Calu3 (cell line): ENCODE measurements around the gene LMNB1. TPM values are rescaled to one million over a fixed set of nuclear protein-coding genes. Genes with fewer than 3 reads are reported as not detected.
"Not testable (repeated sequence)": the region's sequence is repeated elsewhere in the genome, so short reads cannot be mapped to it uniquely, and the experiment has no call there.

Experiments used
- BruUV-seq: library from RNA; stranded (reverse); fragments of 400-500 nt; replicated peaks from 2 replicates; lab custom pipeline; 2021; lab: Mats Ljungman, UMichigan
- CTCF ChIA-PET: fragments of 300-600 bp; sonication (Branson Sonifier 250); formaldehyde crosslinking; loops from one replicate; lab custom pipeline; 2022; ENCODE audit warnings: antibody characterized with exemption; lab: Charles Lee
- DNase-seq: peaks from one replicate; pipeline ENCODE4 v3.0.0; 2022
- H3K27ac Mint-ChIP-seq: one replicate; pipeline ENCODE4 v1.8.0; 2022; ENCODE audit warnings: mixed read lengths; ENCODE audit not compliant: unreplicated experiment
- H3K27me3 Mint-ChIP-seq: one replicate; pipeline ENCODE4 v1.8.0; 2022; ENCODE audit warnings: mixed read lengths; ENCODE audit not compliant: unreplicated experiment
- H3K36me3 Mint-ChIP-seq: one replicate; pipeline ENCODE4 v1.8.0; 2022; ENCODE audit warnings: mild to moderate bottlenecking, moderate library complexity, mixed read lengths; ENCODE audit not compliant: insufficient read depth, unreplicated experiment
- H3K4me1 Mint-ChIP-seq: one replicate; pipeline ENCODE4 v1.8.0; 2022; ENCODE audit warnings: mild to moderate bottlenecking, low read depth, mixed read lengths; ENCODE audit not compliant: unreplicated experiment
- H3K4me3 Mint-ChIP-seq: one replicate; pipeline ENCODE4 v1.8.0; 2022; ENCODE audit warnings: mild to moderate bottlenecking, low read depth, moderate library complexity, mixed read lengths; ENCODE audit not compliant: unreplicated experiment
- H3K9me3 Mint-ChIP-seq: one replicate; pipeline ENCODE4 v1.8.0; 2022; ENCODE audit warnings: low read depth, mixed read lengths; ENCODE audit not compliant: unreplicated experiment
- CTCF ChIP-seq: fragments of 200-600 bp; IDR thresholded peaks from one replicate; pipeline ENCODE4 v1.8.0; 2022; ENCODE audit warnings: antibody characterized with exemption; ENCODE audit not compliant: unreplicated experiment
- intact Hi-C: fragments of 100-400 bp; cut with micrococcal nuclease; formaldehyde crosslinking; loops from one replicate; pipeline ENCODE4 v1.10.0; 2022; ENCODE audit not compliant: unreplicated experiment
- total RNA-seq: library from RNA; stranded (reverse); gene quantifications from 2 replicates; pipeline ENCODE4 v1.2.3, GENCODE V29; 2022

Gene LMNB1
- total RNA-seq, 1 experiment from 2014 or later, result 153 TPM

- CTCF ChIA-PET, result no interaction called here
These were observed 75.9 kb downstream of the LMNB1 start for GRCh38 chr5:126852841-126853271.

DNA sequence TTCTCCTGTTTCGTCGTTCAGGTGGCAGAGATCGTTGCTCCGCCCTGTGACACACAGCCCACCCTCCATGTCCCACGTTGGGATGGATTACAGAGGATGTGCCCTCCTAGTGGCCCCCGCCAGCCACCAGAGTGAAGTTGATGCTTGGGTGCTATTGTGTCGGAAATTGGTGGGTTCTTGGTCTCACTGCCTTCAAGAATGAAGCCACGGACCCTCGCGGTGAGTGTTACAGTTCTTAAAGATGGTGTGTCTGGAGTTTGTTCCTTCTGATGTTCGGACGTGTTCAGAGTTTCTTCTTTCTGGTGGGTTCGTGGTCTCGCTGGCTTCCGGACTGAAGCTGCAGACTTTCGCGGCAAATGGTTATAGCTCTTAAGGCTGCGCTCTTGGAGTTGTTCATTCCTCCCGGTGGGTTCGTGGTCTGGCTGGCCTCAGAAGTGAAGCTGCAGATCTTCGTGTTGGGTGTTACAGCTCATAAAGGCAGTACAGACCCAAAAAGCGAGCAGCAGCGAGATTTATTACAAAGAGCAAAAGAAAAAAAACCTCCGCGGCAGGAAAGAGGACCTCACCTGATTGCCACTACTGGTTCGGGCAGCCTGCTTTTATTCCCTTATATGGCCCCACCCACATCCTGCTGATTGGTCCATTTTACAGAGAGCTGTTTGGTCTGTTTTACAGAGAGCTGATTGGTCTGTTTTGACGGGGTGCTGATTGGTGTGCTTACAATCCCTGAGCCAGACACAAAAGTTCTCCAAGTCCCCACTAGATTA lies 76.8 kb downstream of the LMNB1 start:
- H3K27me3 Mint-ChIP-seq, H3K4me3 Mint-ChIP-seq, H3K27ac Mint-ChIP-seq, H3K36me3 Mint-ChIP-seq, DNase-seq, H3K9me3 Mint-ChIP-seq, intact Hi-C loops, H3K4me1 Mint-ChIP-seq, BruUV-seq: not testable (repeated sequence)
- CTCF ChIA-PET, result interaction anchor here (0.6 kb wide), 1 partner anchor 188 kb away, joined by 4 read pairs; no protein-coding TSS in a partner anchor

More at GRCh38 chr5:126852841-126853271, 75.9 kb downstream of the LMNB1 start:
- Mint-ChIP-seq H3K4me3 (no peak overlapping the region), H3K4me1 (no peaks in the 10 kb centered on the region), H3K27me3 (no peaks in the 10 kb centered on the region), H3K27ac (no peak overlapping the region), H3K9me3 (no peaks in the 10 kb centered on the region), H3K36me3 (no peaks in the 10 kb centered on the region)
- TF ChIP-seq CTCF, result no peak
- BruUV-seq, result no TSS peak
- no peak for DNase-seq
- intact Hi-C loops, result no loop called here

- Mint-ChIP-seq H3K36me3 (no peaks in the 10 kb centered on the region), H3K4me3 (no peak overlapping the region), H3K27ac (no peak overlapping the region), H3K9me3 (no peaks in the 10 kb centered on the region), H3K4me1 (no peaks in the 10 kb centered on the region), H3K27me3 (no peaks in the 10 kb centered on the region)
- no peak for DNase-seq
- TF ChIP-seq CTCF, result no peak
- intact Hi-C loops, result no loop called here
- no TSS peak for BruUV-seq
- CTCF ChIA-PET, result interaction anchor here (0.6 kb wide), 1 partner anchor 15 kb away, joined by 4 read pairs; no protein-coding TSS in a partner anchor
These were observed 77.7 kb downstream of the LMNB1 start for GRCh38 chr5:126854526-126855110.

DNA sequence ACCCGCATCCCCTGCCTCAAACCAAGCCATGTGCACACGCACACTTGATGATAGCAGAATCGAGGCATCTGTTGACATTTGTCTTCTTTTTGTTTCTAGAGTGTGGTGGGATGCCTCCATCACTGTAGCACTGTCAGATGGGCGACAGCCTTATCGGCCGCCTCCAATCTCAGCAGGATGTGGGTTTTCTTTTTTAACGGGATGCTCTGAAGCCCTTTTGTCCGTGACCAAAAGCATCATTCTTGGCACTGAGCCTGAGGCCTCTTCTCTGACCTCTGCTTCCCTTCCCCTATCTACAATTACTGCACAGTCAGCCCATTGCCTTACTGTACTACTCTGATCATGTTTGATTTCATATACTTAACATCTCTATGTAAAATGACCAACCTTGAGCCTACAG lies 78.3 kb downstream of the LMNB1 start:
- Mint-ChIP-seq H3K27ac (no peak overlapping the region), H3K27me3 (no peaks in the 10 kb centered on the region), H3K9me3 (no peaks in the 10 kb centered on the region), H3K4me3 (no peak overlapping the region), H3K36me3 (no peaks in the 10 kb centered on the region), H3K4me1 (no peaks in the 10 kb centered on the region)
- CTCF ChIA-PET, result interaction anchor here (0.6 kb wide), 1 partner anchor 16 kb away, joined by 4 read pairs; no protein-coding TSS in a partner anchor
- no TSS peak for BruUV-seq
- TF ChIP-seq CTCF, result no peak
- DNase-seq, result no peak
- intact Hi-C loops, result no loop called here
